Measurements from ENCODE around the gene SPATA19.

- TF ChIP-seq YY1 (IDR thresholded peaks at IDR 0.05) (no peak), FOXA1 (IDR thresholded peaks at IDR 0.05) (no peak), RAD21 (IDR thresholded peaks at IDR 0.05) (no peak)
Measured at GRCh38 chr11:133887692-133888332, 42.5 kb upstream of the SPATA19 start.

All from liver (tissue), 2 donors.